CD4-positive, alpha-beta memory T cell (primary cell): ENCODE measurements around the gene ARHGAP20. TPM values are rescaled to one million over a fixed set of nuclear protein-coding genes. Genes with fewer than 3 reads are reported as not detected.

ENCODE experiments used
- CTCF ChIA-PET: fragments of 350-600 bp; sonication (Branson Sonifier 250); formaldehyde crosslinking; loops from one replicate; lab custom pipeline; 2021; ENCODE audit warnings: inconsistent platforms; ENCODE audit not compliant: partially characterized antibody; lab: Charles Lee
- POLR2A ChIA-PET: fragments of 350-600 bp; sonication (Branson Sonifier 250); formaldehyde crosslinking; loops from one replicate; lab custom pipeline; 2021; ENCODE audit not compliant: partially characterized antibody; lab: Charles Lee
- DNase-seq, 5 donors: peaks; one replicate each; pipeline versions ENCODE4 v3.0.0 to v3.0.0-alpha.2; 2020 to 2022; ENCODE audit warnings: mixed read lengths in 1 of 5
- H3K27ac ChIP-seq: one replicate; pipeline ENCODE4 v1.7.0; 2013; ENCODE audit warnings: low read depth, low read length
- H3K27me3 ChIP-seq: 2 replicates; pipeline ENCODE4 v1.7.0; 2013; ENCODE audit warnings: mild to moderate bottlenecking, low read length, moderate library complexity; ENCODE audit not compliant: insufficient read depth
- H3K36me3 ChIP-seq: 2 replicates; pipeline ENCODE4 v1.7.0; 2013; ENCODE audit warnings: mild to moderate bottlenecking, low read length, moderate library complexity; ENCODE audit not compliant: insufficient read depth
- H3K4me1 ChIP-seq: 2 replicates; pipeline ENCODE4 v1.7.0; 2013; ENCODE audit warnings: mild to moderate bottlenecking, low read length, moderate library complexity; ENCODE audit not compliant: insufficient read depth
- H3K4me3 ChIP-seq, 2 donors: one replicate each; pipeline ENCODE4 v1.7.0; 2013; ENCODE audit warnings: low read length in 2 of 2, mild to moderate bottlenecking in 1 of 2
- H3K9me3 ChIP-seq, 2 donors: one replicate each; pipeline ENCODE4 v1.7.0; 2013; ENCODE audit warnings: low read length in 2 of 2, control low read depth in 1 of 2; ENCODE audit not compliant: control insufficient read depth in 1 of 2
- H3K27ac Mint-ChIP-seq, 7 donors: one replicate each; pipeline ENCODE4 v1.8.0; 2020 to 2021; ENCODE audit warnings: mixed read lengths in 7 of 7, mild to moderate bottlenecking in 6 of 7, inconsistent platforms in 3 of 7, moderate library complexity in 3 of 7
- H3K27me3 Mint-ChIP-seq, 2 donors: one replicate each; pipeline ENCODE4 v1.8.0; 2020 to 2021; ENCODE audit warnings: mixed read lengths in 2 of 2
- H3K36me3 Mint-ChIP-seq, 2 donors: one replicate each; pipeline ENCODE4 v1.8.0; 2020 to 2021; ENCODE audit warnings: mixed read lengths in 2 of 2, inconsistent platforms in 1 of 2, mild to moderate bottlenecking in 1 of 2
- H3K4me1 Mint-ChIP-seq, 4 donors: one replicate each; pipeline ENCODE4 v1.8.0; 2020 to 2021; ENCODE audit warnings: mixed read lengths in 4 of 4, mild to moderate bottlenecking in 1 of 4
- H3K4me3 Mint-ChIP-seq, 8 donors: one replicate each; pipeline ENCODE4 v1.8.0; 2020 to 2021; ENCODE audit warnings: mixed read lengths in 8 of 8, mild to moderate bottlenecking in 7 of 8, moderate library complexity in 6 of 8, inconsistent platforms in 3 of 8
- H3K9me3 Mint-ChIP-seq, 8 donors: one replicate each; pipeline ENCODE4 v1.8.0; 2020 to 2021; ENCODE audit warnings: mixed read lengths in 8 of 8, mild to moderate bottlenecking in 5 of 8, inconsistent platforms in 3 of 8, moderate library complexity in 1 of 8
- intact Hi-C: fragments of 100-400 bp; cut with micrococcal nuclease; formaldehyde crosslinking; loops from one replicate; pipeline ENCODE4 v1.15.1; 2023
- polyA plus RNA-seq, 2 donors: library from polyadenylated mRNA; unstranded; fragments of 300-500 nt; fragmentation: Illumina TruSeq; gene quantifications; one replicate each; pipeline ENCODE4 v1.2.3, GENCODE V29; 2021
- total RNA-seq, 2 experiments: library from RNA; stranded (reverse); gene quantifications; one replicate each; pipeline ENCODE4 v1.2.3, GENCODE V29; 2021

Gene ARHGAP20
- total and polyA plus RNA-seq, 4 experiments from 2014 or later = 0.04 to 0.17 (median 0.09) TPM; not detected in 1

DNA sequence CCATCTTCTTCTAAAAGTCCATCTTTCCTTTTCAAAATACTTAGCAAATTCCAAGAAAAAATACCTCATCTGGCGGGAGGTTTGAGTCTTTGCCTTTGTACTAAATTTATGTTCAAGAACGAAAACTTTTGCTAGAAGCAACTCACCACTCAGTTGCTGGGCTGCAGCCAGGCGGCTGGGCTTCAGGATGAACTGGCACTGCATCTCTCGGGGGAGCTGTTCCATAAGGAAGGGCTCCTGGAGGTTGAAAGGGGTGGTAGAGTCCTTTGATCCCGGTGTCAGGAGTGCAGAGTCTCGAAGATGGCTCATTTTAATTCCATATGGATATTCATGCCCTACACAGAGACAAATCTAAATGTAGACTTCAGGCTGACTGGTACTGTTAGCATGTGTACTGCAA is 105.8 kb downstream of the ARHGAP20 start:
- ChIA-PET CTCF (no interaction called here), POLR2A (no interaction called here)
- Histone ChIP-seq H3K27ac (no peak overlapping the region), H3K4me1 (no peaks in the 10 kb centered on the region), H3K27me3 (no peaks in the 10 kb centered on the region), H3K4me3 (no peak overlapping the region), H3K9me3 (no peaks in the 10 kb centered on the region), H3K36me3 (no peaks in the 10 kb centered on the region)
- no peak overlapping the region for H3K27ac Mint-ChIP-seq
- intact Hi-C loops = no loop called here
- no peak for DNase-seq
- H3K4me3 Mint-ChIP-seq = no peak overlapping the region
- H3K4me1 Mint-ChIP-seq = no peaks in the 10 kb centered on the region
- H3K36me3 Mint-ChIP-seq = no peaks in the 10 kb centered on the region
- no peaks in the 10 kb centered on the region for H3K9me3 Mint-ChIP-seq
- H3K27me3 Mint-ChIP-seq = no peaks in the 10 kb centered on the region

DNA sequence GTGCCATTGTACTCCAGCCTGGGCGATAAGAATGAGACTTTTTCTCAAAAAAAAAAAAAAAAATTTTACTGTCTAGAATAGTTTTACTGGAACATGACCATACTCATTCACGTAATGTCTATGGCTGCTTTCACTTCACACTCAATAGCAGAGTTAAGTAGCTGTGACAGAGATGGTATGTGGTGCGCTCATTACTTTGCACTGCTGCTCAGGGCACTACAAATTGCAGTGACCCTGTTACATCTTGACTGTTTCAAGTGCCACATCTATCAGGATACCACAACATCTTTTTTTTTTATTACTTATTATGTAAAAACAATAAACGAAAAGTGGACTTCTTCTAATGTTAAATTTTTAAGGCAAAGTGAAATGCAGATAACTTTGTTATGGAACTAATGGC is 110.3 kb downstream of the ARHGAP20 start:
- H3K4me3 Mint-ChIP-seq = no peak overlapping the region
- no peak for DNase-seq
- peaks cover 0 to 7% (median 2%) of the 10 kb centered on the region in 8 donors for H3K9me3 Mint-ChIP-seq
- CTCF ChIA-PET = no interaction called here
- no peaks in the 10 kb centered on the region for H3K27me3 ChIP-seq
- no peaks in the 10 kb centered on the region for H3K27me3 Mint-ChIP-seq
- POLR2A ChIA-PET = no interaction called here
- H3K4me1 ChIP-seq = no peaks in the 10 kb centered on the region
- no peaks in the 10 kb centered on the region for H3K9me3 ChIP-seq
- no peaks in the 10 kb centered on the region for H3K36me3 Mint-ChIP-seq
- no peaks in the 10 kb centered on the region for H3K36me3 ChIP-seq
- no peak overlapping the region for H3K27ac Mint-ChIP-seq
- no peak overlapping the region for H3K4me3 ChIP-seq
- H3K4me1 Mint-ChIP-seq = no peaks in the 10 kb centered on the region
- H3K27ac ChIP-seq = no peak overlapping the region
- intact Hi-C loops = no loop called here

DNA sequence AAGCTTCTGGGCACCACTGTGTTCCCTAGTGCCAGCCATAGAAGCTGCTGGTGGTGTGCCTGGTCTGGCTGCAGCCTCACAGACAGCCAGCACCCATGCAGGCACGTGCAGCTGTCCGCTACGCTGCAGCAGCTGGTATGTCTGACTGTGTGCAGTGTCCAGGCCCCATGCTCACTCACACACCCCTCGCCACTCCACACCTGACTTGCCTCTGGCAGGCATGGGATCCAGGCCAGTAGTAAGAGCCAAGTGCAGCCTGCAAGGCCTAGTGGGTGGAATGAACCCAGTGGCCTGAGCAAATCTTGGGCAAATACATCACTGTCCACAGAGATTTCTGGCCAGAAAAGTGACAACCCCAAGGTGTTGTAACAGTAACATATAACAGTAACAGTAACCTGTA is 111.9 kb downstream of the ARHGAP20 start:
- Mint-ChIP-seq H3K27ac (no peak overlapping the region), H3K4me3 (no peak overlapping the region), H3K27me3 (no peaks in the 10 kb centered on the region), H3K9me3 (peaks cover 0 to 7% (median 2%) of the 10 kb centered on the region in 8 donors), H3K4me1 (no peaks in the 10 kb centered on the region), H3K36me3 (no peaks in the 10 kb centered on the region)
- POLR2A ChIA-PET = no interaction called here
- no peak for DNase-seq
- Histone ChIP-seq H3K4me3 (no peak overlapping the region), H3K4me1 (no peaks in the 10 kb centered on the region), H3K27ac (no peak overlapping the region), H3K27me3 (no peaks in the 10 kb centered on the region), H3K9me3 (no peaks in the 10 kb centered on the region), H3K36me3 (no peaks in the 10 kb centered on the region)
- CTCF ChIA-PET = no interaction called here
- intact Hi-C loops = no loop called here

DNA sequence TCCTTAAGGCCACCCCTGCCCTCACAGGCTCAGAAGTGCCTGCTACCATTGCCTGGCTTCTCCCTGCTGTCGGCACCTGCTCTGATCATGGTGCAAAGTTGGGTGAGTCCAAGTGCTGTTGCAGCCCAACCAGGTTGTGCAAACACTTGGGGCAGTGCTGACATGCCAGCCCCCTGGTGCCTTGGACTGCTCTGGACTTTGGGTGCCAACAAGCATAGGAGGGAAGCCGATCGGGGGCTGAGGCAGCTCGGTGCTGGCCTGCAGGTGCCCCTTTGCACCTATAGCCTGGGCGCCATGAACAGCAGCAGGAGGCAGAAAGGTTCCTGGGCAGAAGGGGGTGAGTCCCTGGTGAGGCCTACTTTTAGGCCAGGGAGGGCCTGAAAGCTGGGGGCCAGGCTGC is 113.0 kb downstream of the ARHGAP20 start:
- ChIA-PET POLR2A (no interaction called here), CTCF (no interaction called here)
- DNase-seq = no peak
- H3K4me3 Mint-ChIP-seq = no peak overlapping the region
- no peaks in the 10 kb centered on the region for H3K4me1 Mint-ChIP-seq
- no peak overlapping the region for H3K27ac Mint-ChIP-seq
- no peaks in the 10 kb centered on the region for H3K27me3 Mint-ChIP-seq
- no peak overlapping the region for H3K27ac ChIP-seq
- H3K9me3 Mint-ChIP-seq = peaks cover 0 to 7% (median 2%) of the 10 kb centered on the region in 8 donors
- no peak overlapping the region for H3K4me3 ChIP-seq
- no peaks in the 10 kb centered on the region for H3K36me3 ChIP-seq
- H3K36me3 Mint-ChIP-seq = no peaks in the 10 kb centered on the region
- no peaks in the 10 kb centered on the region for H3K27me3 ChIP-seq
- no peaks in the 10 kb centered on the region for H3K4me1 ChIP-seq
- H3K9me3 ChIP-seq = no peaks in the 10 kb centered on the region
- intact Hi-C loops = no loop called here

DNA sequence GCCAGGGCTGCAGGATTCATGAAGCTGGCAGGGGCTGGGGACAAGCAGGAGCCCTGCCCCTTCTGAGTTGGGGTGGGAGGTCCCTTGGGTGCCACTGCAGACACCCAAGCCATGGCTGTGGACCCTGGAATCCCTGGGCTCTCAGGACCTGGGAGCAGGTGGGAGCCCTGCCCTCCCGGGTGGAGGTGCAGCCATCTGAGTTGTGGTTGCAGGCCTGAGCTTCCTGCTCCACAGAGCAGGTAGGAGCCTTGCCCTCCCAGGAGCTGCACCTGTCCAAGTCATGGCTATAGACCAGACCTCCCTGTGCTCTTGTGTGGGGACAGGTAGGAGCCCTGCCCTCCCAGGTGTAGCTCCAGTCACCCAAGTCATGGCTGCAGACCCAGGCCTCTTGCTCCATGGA is 113.5 kb downstream of the ARHGAP20 start:
- Histone ChIP-seq H3K36me3 (no peaks in the 10 kb centered on the region), H3K4me1 (no peaks in the 10 kb centered on the region), H3K27me3 (no peaks in the 10 kb centered on the region), H3K9me3 (no peaks in the 10 kb centered on the region), H3K27ac (no peak overlapping the region), H3K4me3 (no peak overlapping the region)
- ChIA-PET POLR2A (no interaction called here), CTCF (no interaction called here)
- Mint-ChIP-seq H3K27me3 (no peaks in the 10 kb centered on the region), H3K36me3 (no peaks in the 10 kb centered on the region), H3K4me1 (no peaks in the 10 kb centered on the region), H3K9me3 (peaks cover 0 to 7% (median 2%) of the 10 kb centered on the region in 8 donors), H3K27ac (peak overlapping the region in 1 of 7 donors; percentile 77), H3K4me3 (no peak overlapping the region)
- intact Hi-C loops = no loop called here
- DNase-seq = no peak

DNA sequence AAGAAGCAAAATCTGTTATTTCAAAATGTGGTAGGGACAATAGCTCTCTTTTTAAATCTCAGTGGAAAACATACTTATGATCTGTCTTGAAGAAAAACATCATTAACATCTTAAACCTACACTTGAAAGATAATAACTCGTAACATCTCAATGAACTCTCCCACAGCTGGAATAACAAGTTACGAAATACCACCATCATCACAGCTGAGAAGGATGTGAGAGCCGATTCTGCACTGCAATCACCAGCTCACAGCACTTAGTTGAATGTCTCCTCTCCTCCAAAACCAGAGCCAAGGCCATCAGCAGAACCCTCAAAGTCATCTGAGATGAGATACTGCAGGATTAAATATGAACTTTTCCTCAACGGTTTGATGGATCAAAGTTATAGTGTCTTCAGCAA is 124.3 kb downstream of the ARHGAP20 start:
- Histone ChIP-seq H3K4me1 (no peaks in the 10 kb centered on the region), H3K36me3 (no peaks in the 10 kb centered on the region), H3K4me3 (no peak overlapping the region), H3K27ac (no peak overlapping the region), H3K27me3 (no peaks in the 10 kb centered on the region), H3K9me3 (no peaks in the 10 kb centered on the region)
- Mint-ChIP-seq H3K27ac (no peak overlapping the region), H3K4me3 (no peak overlapping the region), H3K36me3 (no peaks in the 10 kb centered on the region), H3K9me3 (peaks cover 0 to 3% (median 0%) of the 10 kb centered on the region in 8 donors), H3K4me1 (no peaks in the 10 kb centered on the region), H3K27me3 (peaks cover 4 to 7% of the 10 kb centered on the region in 2 donors)
- intact Hi-C loops = no loop called here
- ChIA-PET POLR2A (no interaction called here), CTCF (no interaction called here)
- no peak for DNase-seq

DNA sequence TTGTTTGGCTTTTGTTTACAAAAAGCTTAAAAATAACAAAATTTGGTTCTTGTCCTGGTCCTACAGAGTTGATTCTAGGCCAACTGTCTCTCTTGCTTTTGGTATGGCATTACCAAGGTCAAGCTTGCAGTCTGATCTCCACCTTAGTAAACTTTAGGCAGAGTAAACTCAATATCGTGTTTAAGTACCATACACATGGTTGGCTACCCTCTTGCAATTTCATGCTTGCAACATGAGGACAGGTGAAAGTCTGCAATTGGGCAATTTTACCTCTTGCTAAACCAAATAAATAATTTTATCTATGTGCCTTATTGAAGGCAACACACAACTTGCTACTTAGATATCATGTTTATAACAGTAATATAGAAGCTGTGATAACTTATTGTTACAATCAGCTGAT is 125.1 kb downstream of the ARHGAP20 start:
- intact Hi-C loops = no loop called here
- H3K36me3 Mint-ChIP-seq = no peaks in the 10 kb centered on the region
- Histone ChIP-seq H3K4me1 (no peaks in the 10 kb centered on the region), H3K4me3 (no peak overlapping the region), H3K36me3 (no peaks in the 10 kb centered on the region), H3K9me3 (no peaks in the 10 kb centered on the region), H3K27ac (no peak overlapping the region), H3K27me3 (no peaks in the 10 kb centered on the region)
- DNase-seq = no peak
- H3K27me3 Mint-ChIP-seq = peaks cover 4 to 5% of the 10 kb centered on the region in 2 donors
- ChIA-PET CTCF (no interaction called here), POLR2A (no interaction called here)
- H3K4me1 Mint-ChIP-seq = no peaks in the 10 kb centered on the region
- H3K9me3 Mint-ChIP-seq = no peaks in the 10 kb centered on the region
- H3K27ac Mint-ChIP-seq = no peak overlapping the region
- H3K4me3 Mint-ChIP-seq = no peak overlapping the region

DNA sequence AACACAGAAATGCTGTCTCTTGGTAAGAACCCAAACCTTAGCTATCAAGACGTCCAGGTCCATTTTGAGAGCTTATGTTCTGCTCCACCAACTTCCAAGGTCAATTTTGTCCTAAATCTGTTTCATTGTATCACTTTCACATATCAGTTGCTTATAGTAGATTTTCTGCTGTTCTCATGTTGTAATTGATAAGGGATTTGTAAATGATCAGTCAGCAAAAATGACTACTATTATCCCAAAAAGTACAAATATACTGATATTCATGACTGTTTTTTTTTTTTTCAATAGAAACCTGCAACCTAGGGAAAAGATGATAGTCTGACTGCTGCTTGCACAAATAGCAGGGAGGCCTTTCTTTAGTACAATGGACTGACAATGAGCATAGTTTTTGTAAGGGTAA is 128.1 kb downstream of the ARHGAP20 start:
- no peaks in the 10 kb centered on the region for H3K27me3 ChIP-seq
- H3K4me3 ChIP-seq = no peak overlapping the region
- intact Hi-C loops = no loop called here
- Mint-ChIP-seq H3K27ac (no peak overlapping the region), H3K4me1 (no peaks in the 10 kb centered on the region), H3K36me3 (no peaks in the 10 kb centered on the region), H3K4me3 (no peak overlapping the region), H3K27me3 (peaks cover 2 to 6% of the 10 kb centered on the region in 2 donors), H3K9me3 (no peaks in the 10 kb centered on the region)
- CTCF ChIA-PET = no interaction called here
- DNase-seq = no peak
- no peaks in the 10 kb centered on the region for H3K4me1 ChIP-seq
- H3K27ac ChIP-seq = no peak overlapping the region
- H3K36me3 ChIP-seq = no peaks in the 10 kb centered on the region
- H3K9me3 ChIP-seq = no peaks in the 10 kb centered on the region
- POLR2A ChIA-PET = no interaction called here
